ENCODE results near the gene RHBDL1. TPM values are rescaled to one million over a fixed set of nuclear protein-coding genes. Genes with fewer than 3 reads are reported as not detected.

RHBDL1 gene
- total and polyA plus RNA-seq, 2 experiments from 2014 or later: 8.4 to 10.1 TPM

- TF ChIP-seq, protein P1, sequence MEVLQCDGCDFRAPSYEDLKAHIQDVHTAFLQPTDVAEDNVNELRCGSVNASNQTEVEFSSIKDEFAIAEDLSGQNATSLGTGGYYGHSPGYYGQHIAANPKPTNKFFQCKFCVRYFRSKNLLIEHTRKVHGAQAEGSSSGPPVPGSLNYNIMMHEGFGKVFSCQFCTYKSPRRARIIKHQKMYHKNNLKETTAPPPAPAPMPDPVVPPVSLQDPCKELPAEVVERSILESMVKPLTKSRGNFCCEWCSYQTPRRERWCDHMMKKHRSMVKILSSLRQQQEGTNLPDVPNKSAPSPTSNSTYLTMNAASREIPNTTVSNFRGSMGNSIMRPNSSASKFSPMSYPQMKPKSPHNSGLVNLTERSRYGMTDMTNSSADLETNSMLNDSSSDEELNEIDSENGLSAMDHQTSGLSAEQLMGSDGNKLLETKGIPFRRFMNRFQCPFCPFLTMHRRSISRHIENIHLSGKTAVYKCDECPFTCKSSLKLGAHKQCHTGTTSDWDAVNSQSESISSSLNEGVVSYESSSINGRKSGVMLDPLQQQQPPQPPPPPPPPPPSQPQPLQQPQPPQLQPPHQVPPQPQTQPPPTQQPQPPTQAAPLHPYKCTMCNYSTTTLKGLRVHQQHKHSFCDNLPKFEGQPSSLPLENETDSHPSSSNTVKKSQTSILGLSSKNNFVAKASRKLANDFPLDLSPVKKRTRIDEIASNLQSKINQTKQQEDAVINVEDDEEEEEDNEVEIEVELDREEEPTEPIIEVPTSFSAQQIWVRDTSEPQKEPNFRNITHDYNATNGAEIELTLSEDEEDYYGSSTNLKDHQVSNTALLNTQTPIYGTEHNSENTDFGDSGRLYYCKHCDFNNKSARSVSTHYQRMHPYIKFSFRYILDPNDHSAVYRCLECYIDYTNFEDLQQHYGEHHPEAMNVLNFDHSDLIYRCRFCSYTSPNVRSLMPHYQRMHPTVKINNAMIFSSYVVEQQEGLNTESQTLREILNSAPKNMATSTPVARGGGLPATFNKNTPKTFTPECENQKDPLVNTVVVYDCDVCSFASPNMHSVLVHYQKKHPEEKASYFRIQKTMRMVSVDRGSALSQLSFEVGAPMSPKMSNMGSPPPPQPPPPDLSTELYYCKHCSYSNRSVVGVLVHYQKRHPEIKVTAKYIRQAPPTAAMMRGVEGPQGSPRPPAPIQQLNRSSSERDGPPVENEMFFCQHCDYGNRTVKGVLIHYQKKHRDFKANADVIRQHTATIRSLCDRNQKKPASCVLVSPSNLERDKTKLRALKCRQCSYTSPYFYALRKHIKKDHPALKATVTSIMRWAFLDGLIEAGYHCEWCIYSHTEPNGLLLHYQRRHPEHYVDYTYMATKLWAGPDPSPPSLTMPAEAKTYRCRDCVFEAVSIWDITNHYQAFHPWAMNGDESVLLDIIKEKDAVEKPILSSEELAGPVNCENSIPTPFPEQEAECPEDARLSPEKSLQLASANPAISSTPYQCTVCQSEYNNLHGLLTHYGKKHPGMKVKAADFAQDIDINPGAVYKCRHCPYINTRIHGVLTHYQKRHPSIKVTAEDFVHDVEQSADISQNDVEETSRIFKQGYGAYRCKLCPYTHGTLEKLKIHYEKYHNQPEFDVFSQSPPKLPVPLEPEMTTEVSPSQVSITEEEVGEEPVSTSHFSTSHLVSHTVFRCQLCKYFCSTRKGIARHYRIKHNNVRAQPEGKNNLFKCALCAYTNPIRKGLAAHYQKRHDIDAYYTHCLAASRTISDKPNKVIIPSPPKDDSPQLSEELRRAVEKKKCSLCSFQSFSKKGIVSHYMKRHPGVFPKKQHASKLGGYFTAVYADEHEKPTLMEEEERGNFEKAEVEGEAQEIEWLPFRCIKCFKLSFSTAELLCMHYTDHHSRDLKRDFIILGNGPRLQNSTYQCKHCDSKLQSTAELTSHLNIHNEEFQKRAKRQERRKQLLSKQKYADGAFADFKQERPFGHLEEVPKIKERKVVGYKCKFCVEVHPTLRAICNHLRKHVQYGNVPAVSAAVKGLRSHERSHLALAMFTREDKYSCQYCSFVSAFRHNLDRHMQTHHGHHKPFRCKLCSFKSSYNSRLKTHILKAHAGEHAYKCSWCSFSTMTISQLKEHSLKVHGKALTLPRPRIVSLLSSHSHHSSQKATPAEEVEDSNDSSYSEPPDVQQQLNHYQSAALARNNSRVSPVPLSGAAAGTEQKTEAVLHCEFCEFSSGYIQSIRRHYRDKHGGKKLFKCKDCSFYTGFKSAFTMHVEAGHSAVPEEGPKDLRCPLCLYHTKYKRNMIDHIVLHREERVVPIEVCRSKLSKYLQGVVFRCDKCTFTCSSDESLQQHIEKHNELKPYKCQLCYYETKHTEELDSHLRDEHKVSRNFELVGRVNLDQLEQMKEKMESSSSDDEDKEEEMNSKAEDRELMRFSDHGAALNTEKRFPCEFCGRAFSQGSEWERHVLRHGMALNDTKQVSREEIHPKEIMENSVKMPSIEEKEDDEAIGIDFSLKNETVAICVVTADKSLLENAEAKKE (CRISPR knock-in tag; IDR thresholded peaks at IDR 0.05): no peak
- TF ChIP-seq CREB1 (CRISPR knock-in tag; IDR thresholded peaks at IDR 0.05; ENCODE audit: low read depth): no peak
- TF ChIP-seq, protein P2, sequence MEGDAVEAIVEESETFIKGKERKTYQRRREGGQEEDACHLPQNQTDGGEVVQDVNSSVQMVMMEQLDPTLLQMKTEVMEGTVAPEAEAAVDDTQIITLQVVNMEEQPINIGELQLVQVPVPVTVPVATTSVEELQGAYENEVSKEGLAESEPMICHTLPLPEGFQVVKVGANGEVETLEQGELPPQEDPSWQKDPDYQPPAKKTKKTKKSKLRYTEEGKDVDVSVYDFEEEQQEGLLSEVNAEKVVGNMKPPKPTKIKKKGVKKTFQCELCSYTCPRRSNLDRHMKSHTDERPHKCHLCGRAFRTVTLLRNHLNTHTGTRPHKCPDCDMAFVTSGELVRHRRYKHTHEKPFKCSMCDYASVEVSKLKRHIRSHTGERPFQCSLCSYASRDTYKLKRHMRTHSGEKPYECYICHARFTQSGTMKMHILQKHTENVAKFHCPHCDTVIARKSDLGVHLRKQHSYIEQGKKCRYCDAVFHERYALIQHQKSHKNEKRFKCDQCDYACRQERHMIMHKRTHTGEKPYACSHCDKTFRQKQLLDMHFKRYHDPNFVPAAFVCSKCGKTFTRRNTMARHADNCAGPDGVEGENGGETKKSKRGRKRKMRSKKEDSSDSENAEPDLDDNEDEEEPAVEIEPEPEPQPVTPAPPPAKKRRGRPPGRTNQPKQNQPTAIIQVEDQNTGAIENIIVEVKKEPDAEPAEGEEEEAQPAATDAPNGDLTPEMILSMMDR (conservative IDR thresholded peaks at IDR 0.05; ENCODE audit: low read depth in 2 of 2): no peak
- TF ChIP-seq EZH2 (IDR thresholded peaks at IDR 0.05; ENCODE audit: low read depth, unreplicated experiment): no peak
- no peak for TF ChIP-seq POLR2AphosphoS5 (IDR thresholded peaks at IDR 0.05; ENCODE audit: low read depth)
- TF ChIP-seq JUNB (IDR thresholded peaks at IDR 0.05; ENCODE audit: unreplicated experiment): no peak
Measured at GRCh38 chr16:661184-661821, 14.2 kb upstream of the RHBDL1 start (continued).

- no peaks in the 10 kb centered on the region for H3K36me3 ChIP-seq (ENCODE audit: insufficient read depth)
- no peak for ATAC-seq
- no peaks in the 10 kb centered on the region for H3K9me3 Mint-ChIP-seq
Measured at GRCh38 chr16:662095-662494, 13.4 kb upstream of the RHBDL1 start.

More at GRCh38 chr16:662095-662494, 13.4 kb upstream of the RHBDL1 start:
- Mint-ChIP-seq H3K4me3 (no peak overlapping the region), H3K4me1 (no peaks in the 10 kb centered on the region), H3K36me3 (ENCODE audit: low read depth) (peaks cover 8% of the 10 kb centered on the region; the same call in 1 of the 3 replicates), H3K27ac (no peak overlapping the region), H3K27me3 (ENCODE audit: insufficient read depth, low read depth, poor library complexity) (peaks cover 4% of the 10 kb centered on the region)
- Histone ChIP-seq H3K4me2 (no peak overlapping the region), H3K27me3 (ENCODE audit: insufficient read depth) (no peaks in the 10 kb centered on the region), H2AFZ (no peak overlapping the region), H4K20me1 (replicated peaks; ENCODE audit: insufficient read depth) (no peaks in the 10 kb centered on the region), H3K4me1 (ENCODE audit: insufficient read depth) (no peaks in the 10 kb centered on the region), H3K4me3 (no peak overlapping the region), H3K27ac (ENCODE audit: low read depth) (no peak overlapping the region), H3K79me2 (replicated peaks; ENCODE audit: insufficient read depth) (no peaks in the 10 kb centered on the region), H3K9me2 (ENCODE audit: insufficient read depth) (no peaks in the 10 kb centered on the region), H3F3A (replicated peaks; ENCODE audit: low read depth) (no peaks in the 10 kb centered on the region)
- no peak for DNase-seq (ENCODE audit: low spot score)
- TF ChIP-seq NANOG (IDR thresholded peaks at IDR 0.05; ENCODE audit: borderline replicate concordance): no peak
- TF ChIP-seq REST (IDR thresholded peaks at IDR 0.05; ENCODE audit: unreplicated experiment): no peak
